Endothelial cell of umbilical vein (primary cell): ENCODE results near the gene QSOX2.

Experiments
- POLR2A ChIP-seq: IDR thresholded peaks from 2 replicates; pipeline ENCODE4 v1.6.1; 2012; ENCODE audit warnings: low read depth, mild to moderate bottlenecking, control low read depth, low read length
- TF ChIP-seq, protein P1 (sequence below), 2 donors: IDR thresholded peaks; 1 replicate in 1 of 2; 2 replicates in 1 of 2; pipeline ENCODE4 v1.5.1; 2011; ENCODE audit warnings: low read length in 2 of 2, mild to moderate bottlenecking in 2 of 2, moderate library complexity in 2 of 2, control low read depth in 1 of 2, inconsistent platforms in 1 of 2, low read depth in 1 of 2; ENCODE audit not compliant: insufficient read depth in 1 of 2; ENCODE audit errors: extremely low read depth in 1 of 2

DNA sequence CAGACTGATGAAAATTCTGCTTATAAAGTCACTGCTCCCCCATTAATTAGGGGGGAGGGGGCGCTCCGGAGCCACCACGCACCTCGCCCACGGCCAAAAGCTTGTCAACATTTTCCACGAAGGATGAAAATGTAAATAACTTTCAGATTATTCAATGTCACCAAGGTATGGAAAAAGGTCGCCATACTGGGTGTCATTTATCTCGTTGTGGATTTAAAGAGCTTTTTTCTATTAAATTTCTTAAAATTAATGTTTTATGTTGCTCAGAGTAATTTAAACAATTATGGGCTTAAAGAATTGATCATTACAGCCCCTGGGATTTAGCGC, 53.7 kb downstream of the QSOX2 start:
- TF ChIP-seq, protein P1, sequence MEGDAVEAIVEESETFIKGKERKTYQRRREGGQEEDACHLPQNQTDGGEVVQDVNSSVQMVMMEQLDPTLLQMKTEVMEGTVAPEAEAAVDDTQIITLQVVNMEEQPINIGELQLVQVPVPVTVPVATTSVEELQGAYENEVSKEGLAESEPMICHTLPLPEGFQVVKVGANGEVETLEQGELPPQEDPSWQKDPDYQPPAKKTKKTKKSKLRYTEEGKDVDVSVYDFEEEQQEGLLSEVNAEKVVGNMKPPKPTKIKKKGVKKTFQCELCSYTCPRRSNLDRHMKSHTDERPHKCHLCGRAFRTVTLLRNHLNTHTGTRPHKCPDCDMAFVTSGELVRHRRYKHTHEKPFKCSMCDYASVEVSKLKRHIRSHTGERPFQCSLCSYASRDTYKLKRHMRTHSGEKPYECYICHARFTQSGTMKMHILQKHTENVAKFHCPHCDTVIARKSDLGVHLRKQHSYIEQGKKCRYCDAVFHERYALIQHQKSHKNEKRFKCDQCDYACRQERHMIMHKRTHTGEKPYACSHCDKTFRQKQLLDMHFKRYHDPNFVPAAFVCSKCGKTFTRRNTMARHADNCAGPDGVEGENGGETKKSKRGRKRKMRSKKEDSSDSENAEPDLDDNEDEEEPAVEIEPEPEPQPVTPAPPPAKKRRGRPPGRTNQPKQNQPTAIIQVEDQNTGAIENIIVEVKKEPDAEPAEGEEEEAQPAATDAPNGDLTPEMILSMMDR (IDR thresholded peaks at IDR 0.05; ENCODE audit: extremely low read depth in 1 of 2, insufficient read depth in 1 of 2, low read depth in 1 of 2, low read length in 2 of 2) = no peak
- TF ChIP-seq POLR2A = no peak
